Activated effector memory CD4-positive, alpha-beta T cell treated with Interleukin-2 at 50 U/mL for 16 hours (primary cell): Measurements from ENCODE around the gene FLNB.

Source experiments
- DNase-seq: peaks from one replicate; pipeline ENCODE4 v3.0.0-alpha.2; 2020

Gene FLNB

GRCh38 chr3:58008141-58009025 is at the start of gene FLNB:
FLNB (plus strand) TSS chr3:58008422; CDS start chr3:58008565, 143 bp downstream.
- DNase-seq = peak; percentile 66

GRCh38 chr3:57958642-57959422 is 49.4 kb upstream of the FLNB start:
- DNase-seq = no peak

- DNase-seq = no peak
These were observed 48.6 kb upstream of the FLNB start for GRCh38 chr3:57959423-57960173.

- no peak for DNase-seq
These were observed 48.1 kb upstream of the FLNB start for GRCh38 chr3:57960174-57960505.

- DNase-seq = no peak
These were observed 46.9 kb upstream of the FLNB start for GRCh38 chr3:57961177-57961827.

GRCh38 chr3:57961828-57962447 is 46.3 kb upstream of the FLNB start:
- DNase-seq = no peak

- no peak for DNase-seq
These were observed 45.8 kb upstream of the FLNB start for GRCh38 chr3:57962448-57962834.

- DNase-seq = no peak
These were observed 44.3 kb upstream of the FLNB start for GRCh38 chr3:57963811-57964346.

GRCh38 chr3:57966829-57967228 is 41.4 kb upstream of the FLNB start:
- DNase-seq = no peak

- DNase-seq = no peak
These were observed 40.6 kb upstream of the FLNB start for GRCh38 chr3:57967590-57967989.

GRCh38 chr3:57968501-57968900 is 39.7 kb upstream of the FLNB start:
- no peak for DNase-seq

- no peak for DNase-seq
These were observed 36.2 kb upstream of the FLNB start for GRCh38 chr3:57971975-57972374.

GRCh38 chr3:57972531-57973111 is 35.6 kb upstream of the FLNB start:
- no peak for DNase-seq

GRCh38 chr3:57973715-57974477 is 34.3 kb upstream of the FLNB start:
- no peak for DNase-seq

GRCh38 chr3:57974796-57975388 is 33.3 kb upstream of the FLNB start:
- no peak for DNase-seq

GRCh38 chr3:57977818-57978235 is 30.4 kb upstream of the FLNB start:
- no peak for DNase-seq

GRCh38 chr3:57978316-57978715 is 29.9 kb upstream of the FLNB start:
- DNase-seq = no peak

- DNase-seq = no peak
These were observed 27.8 kb upstream of the FLNB start for GRCh38 chr3:57980416-57980815.

- DNase-seq = no peak
These were observed 26.6 kb upstream of the FLNB start for GRCh38 chr3:57981483-57982087.
